Stomach (tissue), 9 donors: ENCODE results near the gene YPEL2. TPM values are rescaled to one million over a fixed set of nuclear protein-coding genes. Genes with fewer than 3 reads are reported as not detected.

Experiments used
- DNase-seq, 2 donors: peaks; one replicate each; pipeline versions ENCODE4 v3.0.0 to v3.0.0-alpha.2; 2013 to 2019
- H3K27ac ChIP-seq, 5 donors: fragments of 200-600 bp in 4 of 5; sonication (generic) in 4 of 5; one replicate each; pipeline ENCODE4 v1.5.1; 2013 to 2019; ENCODE audit warnings: mild to moderate bottlenecking in 1 of 5, moderate library complexity in 1 of 5
- H3K27me3 ChIP-seq, 3 donors: fragments of 200-600 bp; sonication (generic); one replicate each; pipeline ENCODE4 v1.5.1; 2017 to 2019; ENCODE audit warnings: mixed run types in 1 of 3
- H3K36me3 ChIP-seq, 4 donors: fragments of 200-600 bp; sonication (generic); 1 replicate in 3 of 4; 2 replicates in 1 of 4; pipeline ENCODE4 v1.5.1; 2016 to 2019
- H3K4me1 ChIP-seq, 4 donors: fragments of 200-600 bp; sonication (generic); one replicate each; pipeline ENCODE4 v1.5.1; 2016 to 2019
- H3K4me3 ChIP-seq, 4 donors: fragments of 200-600 bp; sonication (generic) in 3 of 4; one replicate each; pipeline ENCODE4 v1.5.1; 2016 to 2019; ENCODE audit warnings: mild to moderate bottlenecking in 1 of 4
- H3K9me3 ChIP-seq, 4 donors: fragments of 200-600 bp; sonication (generic); one replicate each; pipeline ENCODE4 v1.5.1; 2016 to 2019
- EP300 ChIP-seq: sonication (generic); formaldehyde crosslinking; IDR thresholded peaks from one replicate; pipeline ENCODE4 v1.6.1; 2017; ENCODE audit warnings: antibody characterized with exemption
- POLR2A ChIP-seq, 4 donors: fragments of 450-650 bp; IDR thresholded peaks; one replicate each; pipeline ENCODE4 v1.6.1; 2016; ENCODE audit warnings: antibody characterized with exemption in 4 of 4, control low read depth in 2 of 4, mild to moderate bottlenecking in 1 of 4, moderate library complexity in 1 of 4
- POLR2AphosphoS5 ChIP-seq, 3 donors: sonication (generic); formaldehyde crosslinking; IDR thresholded peaks; one replicate each; pipeline ENCODE4 v1.6.1; 2016; ENCODE audit warnings: antibody characterized with exemption in 3 of 3
- WGBS, 5 donors: extraction: QIAGEN DNeasy Blood & Tissue Kit in 3 of 5; methylation state at CpG; one replicate each; pipeline versions ENCODE4 v1.1.5 to v1.1.7; 2013 to 2018; 5-methylcytosine and 5-hydroxymethylcytosine counted together
- intact Hi-C: fragments of 100-400 bp; cut with DNase I; formaldehyde crosslinking; loops from one replicate; pipeline ENCODE4 v1.15.1; 2023; ENCODE audit warnings: low total_unique reads
- polyA plus RNA-seq, 3 donors: library from polyadenylated mRNA; stranded (reverse); fragments of 200-250 nt; gene quantifications; one replicate each; pipeline ENCODE4 v1.2.3, GENCODE V29; 2013
- total RNA-seq, 5 donors: library from RNA; depleted of rRNA; stranded (reverse); fragments of >200 nt; gene quantifications; one replicate each; pipeline versions ENCODE4 v1.1.0 to v1.2.3, GENCODE V29; 2014 to 2016
- TF ChIP-seq, protein P1 (sequence below), 7 experiments: fragments of 450-650 bp in 4 of 7; fragments of 200-600 bp in 3 of 7; sonication (generic) in 3 of 7; IDR thresholded peaks; one replicate each; pipeline ENCODE4 v1.5.1; 2016 to 2019; ENCODE audit warnings: antibody characterized with exemption in 7 of 7, control low read depth in 2 of 7, mild to moderate bottlenecking in 1 of 7
- donor health status: healthy with polysubstance abuse.
- donor health status: Bipolar disorder and iron deficiency.
- donor health status: healthy.

Gene YPEL2
- total and polyA plus RNA-seq, 8 donors, result 4.4 to 60.8 (median 24.7) TPM

DNA sequence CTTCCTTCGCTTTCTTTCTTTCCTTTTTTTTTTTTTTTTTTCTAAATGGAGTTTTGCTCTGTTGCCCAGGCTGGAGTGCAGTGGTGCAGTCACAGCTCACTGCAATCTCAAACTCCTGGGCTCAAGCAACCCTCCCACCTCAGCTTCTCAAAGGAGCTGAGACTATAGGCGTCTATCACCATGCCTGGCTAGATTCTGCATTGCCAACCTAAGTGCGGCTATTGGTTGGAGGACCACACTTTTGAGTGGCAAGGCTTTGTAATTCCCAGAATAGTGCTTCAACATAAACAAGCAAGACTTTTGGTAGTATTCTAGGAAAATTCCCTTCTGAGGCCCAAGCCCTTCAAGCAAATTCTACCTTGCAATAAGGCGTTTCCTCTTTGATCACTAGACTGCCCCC is 107.8 kb downstream of the YPEL2 start:
- no peak for DNase-seq
- Histone ChIP-seq H3K4me3 (no peak overlapping the region), H3K4me1 (peaks cover 7 to 42% (median 21%) of the 10 kb centered on the region in 4 donors), H3K36me3 (no peaks in the 10 kb centered on the region), H3K27ac (peak overlapping the region in 3 of 5 donors; percentile 64 to 71 (median 67)), H3K9me3 (no peaks in the 10 kb centered on the region), H3K27me3 (no peaks in the 10 kb centered on the region)
- TF ChIP-seq, protein P1, sequence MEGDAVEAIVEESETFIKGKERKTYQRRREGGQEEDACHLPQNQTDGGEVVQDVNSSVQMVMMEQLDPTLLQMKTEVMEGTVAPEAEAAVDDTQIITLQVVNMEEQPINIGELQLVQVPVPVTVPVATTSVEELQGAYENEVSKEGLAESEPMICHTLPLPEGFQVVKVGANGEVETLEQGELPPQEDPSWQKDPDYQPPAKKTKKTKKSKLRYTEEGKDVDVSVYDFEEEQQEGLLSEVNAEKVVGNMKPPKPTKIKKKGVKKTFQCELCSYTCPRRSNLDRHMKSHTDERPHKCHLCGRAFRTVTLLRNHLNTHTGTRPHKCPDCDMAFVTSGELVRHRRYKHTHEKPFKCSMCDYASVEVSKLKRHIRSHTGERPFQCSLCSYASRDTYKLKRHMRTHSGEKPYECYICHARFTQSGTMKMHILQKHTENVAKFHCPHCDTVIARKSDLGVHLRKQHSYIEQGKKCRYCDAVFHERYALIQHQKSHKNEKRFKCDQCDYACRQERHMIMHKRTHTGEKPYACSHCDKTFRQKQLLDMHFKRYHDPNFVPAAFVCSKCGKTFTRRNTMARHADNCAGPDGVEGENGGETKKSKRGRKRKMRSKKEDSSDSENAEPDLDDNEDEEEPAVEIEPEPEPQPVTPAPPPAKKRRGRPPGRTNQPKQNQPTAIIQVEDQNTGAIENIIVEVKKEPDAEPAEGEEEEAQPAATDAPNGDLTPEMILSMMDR (IDR thresholded peaks at IDR 0.05), result no peak
- TF ChIP-seq POLR2AphosphoS5 (IDR thresholded peaks at IDR 0.05) (no peak), POLR2A (IDR thresholded peaks at IDR 0.05) (no peak), EP300 (no peak)
- intact Hi-C loops, result loop anchor here (5.0 kb wide), 1 partner anchor 122 kb away; no protein-coding TSS in a partner anchor
- 77 to 92% (median 87%) methylated on average over 4 of the region's 4 CpGs for WGBS, 5 donors

DNA sequence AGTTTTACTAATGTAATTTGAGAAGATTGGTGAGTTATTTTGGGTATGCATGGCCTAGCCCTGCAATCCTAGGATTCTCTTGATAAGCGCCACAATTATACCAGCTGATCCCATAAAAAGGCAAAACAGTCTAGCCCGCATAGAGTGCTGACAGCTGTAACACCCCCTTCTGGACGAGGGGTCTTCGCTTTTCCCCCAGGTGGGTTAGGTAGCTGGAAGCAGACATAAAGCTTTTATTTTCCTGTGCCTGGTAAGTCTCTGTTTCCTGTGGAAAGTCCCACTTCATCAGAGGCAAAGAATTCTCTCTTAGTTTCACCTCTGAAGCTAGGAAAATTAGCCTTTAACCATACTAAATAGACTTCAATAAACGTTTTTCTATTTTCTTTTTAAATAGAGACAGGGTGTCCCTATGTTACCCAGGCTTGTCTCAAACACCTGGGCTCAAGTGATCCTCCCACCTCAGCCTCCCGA is 108.3 kb downstream of the YPEL2 start:
- intact Hi-C loops, result loop anchor here (5.0 kb wide), 1 partner anchor 122 kb away; no protein-coding TSS in a partner anchor
- DNase-seq, result no peak

DNA sequence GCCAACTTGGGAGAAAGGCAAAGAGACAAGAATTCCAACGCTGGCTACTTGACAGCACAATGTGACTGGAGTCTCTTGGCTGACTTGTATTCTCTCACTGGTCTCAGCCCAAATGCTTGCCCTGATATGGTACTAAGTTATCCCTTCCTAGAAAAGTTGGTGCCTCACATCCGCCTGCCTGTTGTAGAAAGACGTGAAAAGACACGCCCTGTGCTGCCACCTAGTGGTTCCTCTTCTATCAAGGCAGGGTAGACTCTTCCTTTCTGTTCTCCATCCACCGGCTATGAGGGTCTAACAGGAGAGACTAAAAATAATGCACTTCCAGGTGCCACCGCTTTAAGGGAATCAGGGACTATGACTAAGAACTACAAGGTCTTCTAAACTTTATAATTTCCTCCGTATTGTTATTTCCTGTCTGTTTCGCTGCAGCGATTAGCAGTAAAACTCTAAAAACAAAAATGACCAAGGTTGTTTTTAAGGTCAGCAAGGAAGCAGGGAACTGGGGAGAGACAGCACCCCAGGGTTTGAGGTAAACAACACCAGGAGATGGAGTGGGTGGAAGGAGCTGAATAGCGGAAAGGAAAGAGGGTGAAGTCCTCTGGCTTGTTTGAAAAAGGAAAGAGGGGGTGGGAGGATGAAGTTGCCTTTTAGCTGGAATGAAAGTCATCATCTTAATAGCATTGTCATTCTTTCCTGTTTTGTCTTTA is 109.5 kb downstream of the YPEL2 start:
- WGBS, 5 donors, result 5 to 13% (median 9%) methylated on average over 10 of the region's 10 CpGs
- Histone ChIP-seq H3K4me3 (no peak overlapping the region), H3K27ac (peak overlapping the region in 4 of 5 donors; percentile 64 to 71 (median 68)), H3K4me1 (peaks cover 7 to 29% (median 16%) of the 10 kb centered on the region in 4 donors), H3K9me3 (no peaks in the 10 kb centered on the region), H3K36me3 (no peaks in the 10 kb centered on the region), H3K27me3 (no peaks in the 10 kb centered on the region)
- intact Hi-C loops, result no loop called here
- TF ChIP-seq POLR2AphosphoS5 (IDR thresholded peaks at IDR 0.05) (peak in 2 of 3 donors; percentile 55 to 75), EP300 (no peak)
- TF ChIP-seq, protein P1 (IDR thresholded peaks at IDR 0.05), result peak in 5 of 7 experiments; percentile 63 to 91 (median 81)
- DNase-seq, result peak; percentile 93 to 96

More for the DNA sequence above, 108.3 kb downstream of the YPEL2 start:
- TF ChIP-seq POLR2A (IDR thresholded peaks at IDR 0.05) (no peak), POLR2AphosphoS5 (IDR thresholded peaks at IDR 0.05) (no peak), EP300 (no peak)
- TF ChIP-seq, protein P1 (IDR thresholded peaks at IDR 0.05), result no peak
- H3K36me3 ChIP-seq, result no peaks in the 10 kb centered on the region
- no peaks in the 10 kb centered on the region for H3K27me3 ChIP-seq
- no peak overlapping the region for H3K4me3 ChIP-seq
- no peaks in the 10 kb centered on the region for H3K9me3 ChIP-seq
- peak overlapping the region in 4 of 5 donors; percentile 64 to 71 (median 68) for H3K27ac ChIP-seq
- peaks cover 7 to 39% (median 21%) of the 10 kb centered on the region in 4 donors for H3K4me1 ChIP-seq
- 54 to 71% (median 68%) methylated on average over 6 of the region's 6 CpGs for WGBS, 5 donors

DNA sequence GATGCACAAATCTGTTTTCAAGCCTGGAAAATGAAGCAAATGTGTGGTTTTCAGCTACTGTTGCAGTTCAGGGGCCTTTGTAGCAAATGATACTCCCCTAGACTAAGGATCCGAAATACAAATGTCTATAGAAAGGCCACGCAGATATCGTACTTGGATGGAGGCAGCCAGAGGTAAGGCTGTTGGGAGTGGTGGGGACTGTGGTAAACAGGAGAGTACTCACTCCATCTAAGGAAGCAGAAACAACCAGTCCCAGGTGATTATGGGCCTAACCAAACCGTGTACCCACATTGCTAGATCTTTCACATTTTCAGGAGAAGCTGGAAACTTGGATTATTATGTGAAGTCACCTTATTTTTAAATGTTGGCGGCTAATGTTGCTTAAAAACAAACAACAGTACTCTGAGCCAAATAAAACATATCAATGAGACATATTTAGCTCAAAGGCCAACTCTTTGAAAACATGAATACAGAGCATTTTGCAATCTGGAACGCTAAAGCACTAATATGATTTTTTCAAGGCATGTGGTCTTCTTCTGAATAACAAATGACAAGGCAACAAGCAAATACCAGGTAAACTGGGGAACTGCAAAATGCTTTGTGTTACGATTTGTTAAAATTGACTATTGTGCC is 110.1 kb downstream of the YPEL2 start:
- WGBS, 5 donors, result 75 to 87% (median 85%) methylated on average over 7 of the region's 7 CpGs
- TF ChIP-seq EP300 (no peak), POLR2A (IDR thresholded peaks at IDR 0.05) (no peak)
- H3K4me3 ChIP-seq, result no peak overlapping the region
- no peaks in the 10 kb centered on the region for H3K9me3 ChIP-seq
- no peaks in the 10 kb centered on the region for H3K36me3 ChIP-seq
- DNase-seq, result no peak
- intact Hi-C loops, result no loop called here
- no peaks in the 10 kb centered on the region for H3K27me3 ChIP-seq
- H3K27ac ChIP-seq, result peak overlapping the region in 3 of 5 donors; percentile 64 to 71 (median 67)
- peaks cover 7 to 29% (median 16%) of the 10 kb centered on the region in 4 donors for H3K4me1 ChIP-seq
